Caki2 (cell line): Measurements from ENCODE around the gene KIF23. TPM values are rescaled to one million over a fixed set of nuclear protein-coding genes. Genes with fewer than 3 reads are reported as not detected.
A peak's percentile ranks its signal among the peaks of the same experiment; 100 is the strongest.

Source experiments
- DNase-seq: peaks from one replicate; pipeline ENCODE4 v3.0.0-alpha.2; 2015; ENCODE audit warnings: low read depth
- in situ Hi-C: cut with HindIII; loops from 2 replicates; pipeline ENCODE4 v1.10.0; 2016; ENCODE audit warnings: low sequenced_read_pairs, low pct_unique_long_range_greater_than_20kb, mixed read lengths
- total RNA-seq: library from RNA; depleted of rRNA; stranded (reverse); fragments of >200 nt; shearing (Covaris generic); gene quantifications from 2 replicates; pipeline ENCODE4 v1.2.3, GENCODE V29; 2014; ENCODE audit warnings: low replicate concordance

The KIF23 gene
- total RNA-seq, 1 experiment from 2014 or later = 25.1 TPM

DNA sequence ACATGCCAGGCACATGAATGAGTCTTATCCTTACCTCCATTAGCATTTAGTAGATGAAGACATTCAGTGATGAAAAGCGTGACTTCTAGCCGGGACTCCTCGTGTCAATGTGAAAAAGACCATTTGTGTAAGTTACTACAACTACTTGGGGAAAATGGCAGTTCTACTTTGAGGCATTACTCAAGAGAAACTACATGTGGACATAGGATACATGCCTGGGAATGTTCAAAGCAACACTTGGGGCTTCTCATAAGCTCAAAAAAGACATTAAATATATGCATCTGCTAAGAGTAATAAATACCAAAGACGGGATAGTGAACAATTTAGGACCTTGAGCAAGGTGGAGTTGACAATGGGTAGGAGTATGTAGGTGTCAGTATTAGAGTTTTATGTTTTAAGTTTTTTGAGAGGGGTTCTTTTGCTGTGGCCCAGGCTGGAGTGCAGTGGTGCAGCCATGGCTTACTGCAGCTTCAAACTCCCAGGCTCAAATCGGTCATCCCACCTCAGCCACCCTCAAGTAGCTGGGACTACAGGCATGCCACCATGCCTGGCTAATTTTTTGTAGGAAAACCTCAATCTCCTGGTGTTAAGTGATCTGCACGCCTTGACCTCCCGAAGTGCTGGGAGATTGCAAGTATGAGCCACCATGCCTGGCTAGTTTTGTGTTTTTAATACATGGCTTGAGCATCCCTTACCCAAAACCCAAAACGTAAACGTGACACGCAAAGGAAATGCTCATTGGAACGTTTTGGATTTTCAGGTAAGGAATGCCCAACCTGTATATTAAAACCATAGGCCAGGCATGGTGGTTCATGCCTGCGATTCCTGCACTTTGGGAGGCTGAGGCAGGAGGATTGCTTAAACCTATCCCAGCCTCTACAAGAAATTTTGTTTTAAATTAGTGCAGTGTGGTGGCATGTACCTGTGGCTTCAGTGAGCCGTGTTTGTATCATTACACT is 42.3 kb downstream of the KIF23 start:
- DNase-seq = no peak
- in situ Hi-C loops = no loop called here

DNA sequence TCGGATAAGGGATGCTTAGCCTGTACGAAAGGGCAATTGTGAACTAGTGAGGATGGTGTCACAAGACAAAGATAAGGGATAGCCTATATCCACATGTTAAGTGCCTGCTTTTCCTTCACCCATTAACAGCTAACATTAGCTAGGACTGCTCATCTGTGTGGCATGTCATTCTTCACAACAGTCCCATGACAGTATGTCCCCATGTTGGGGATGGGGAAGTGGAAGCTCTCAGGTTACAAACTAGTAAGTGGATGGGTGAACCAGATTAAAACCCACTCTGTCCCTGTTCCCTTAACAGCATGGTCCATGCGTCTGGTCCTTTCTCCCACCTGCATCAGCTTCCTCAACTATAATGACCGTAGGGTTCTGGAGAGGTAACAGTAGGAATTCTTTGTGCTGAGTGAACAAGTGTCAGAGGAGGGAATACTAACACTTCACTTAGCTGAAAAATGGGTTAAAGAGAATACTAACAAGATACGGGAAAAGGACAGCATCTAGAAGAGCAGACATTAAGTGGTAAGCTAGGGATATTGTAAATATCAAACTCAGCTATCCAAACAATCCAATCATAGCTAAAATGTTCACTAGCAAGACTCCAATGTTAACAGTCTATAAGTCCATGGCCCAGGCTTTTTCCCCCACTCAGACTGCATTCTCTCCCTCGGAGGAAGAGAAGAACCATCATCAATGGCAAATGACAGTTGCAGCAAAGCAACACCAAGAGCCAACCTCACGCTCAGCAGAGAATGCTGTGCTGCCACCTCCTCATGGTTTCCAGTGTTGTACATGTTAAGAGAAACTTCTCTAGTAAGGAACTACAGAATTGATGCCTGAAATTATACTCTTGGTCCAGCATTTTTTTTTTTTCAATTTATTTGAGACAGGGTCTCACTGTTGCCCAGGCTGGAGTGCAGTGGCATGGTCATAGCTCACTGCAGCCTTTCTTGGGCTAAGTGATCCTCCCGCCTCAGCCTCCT is 43.4 kb downstream of the KIF23 start:
- in situ Hi-C loops = no loop called here
- DNase-seq = no peak

DNA sequence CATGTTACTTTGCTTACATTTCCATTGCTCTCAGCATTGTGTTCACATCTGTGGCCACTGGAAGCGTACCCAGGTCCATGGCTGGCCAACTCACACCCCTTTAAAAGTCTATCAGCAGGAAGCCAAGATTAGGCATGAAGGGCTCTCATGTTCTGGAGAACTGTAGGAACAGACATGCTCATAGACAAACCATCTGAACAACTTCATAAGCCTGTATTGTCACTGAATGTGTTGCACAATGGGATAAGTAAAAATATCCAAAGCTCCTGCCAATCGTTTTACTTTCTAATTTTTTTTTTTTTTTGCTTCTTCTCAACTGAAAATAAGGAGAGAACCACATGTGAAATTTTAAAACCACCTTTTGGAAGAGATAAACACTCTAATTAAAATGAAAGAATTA is 44.9 kb downstream of the KIF23 start:
- in situ Hi-C loops = no loop called here
- DNase-seq = no peak

DNA sequence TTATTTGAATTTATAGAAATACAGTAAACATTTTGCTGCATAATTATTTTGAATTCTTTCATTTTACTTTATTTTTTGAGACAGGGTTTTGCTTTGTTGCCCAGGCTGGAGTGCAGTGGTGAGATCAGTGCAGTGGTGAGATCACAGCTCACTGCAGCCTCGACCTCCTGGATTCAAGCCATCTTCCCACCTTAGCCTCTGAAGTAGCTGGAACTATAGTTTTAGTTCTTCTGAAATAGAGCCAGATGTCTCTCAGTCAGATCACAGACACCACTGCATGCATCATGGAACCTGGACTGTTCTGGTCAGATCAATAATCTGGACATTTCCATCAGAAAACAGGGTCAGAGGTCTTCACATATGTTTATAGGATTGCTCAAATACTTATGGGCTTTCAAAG is 46.3 kb downstream of the KIF23 start:
- in situ Hi-C loops = no loop called here
- DNase-seq = no peak

GRCh38 chr15:69462030-69462492 is 47.9 kb downstream of the KIF23 start:
- in situ Hi-C loops = no loop called here
- DNase-seq = peak; percentile 58

- in situ Hi-C loops = no loop called here
- DNase-seq = peak; percentile 97
These were observed 48.5 kb downstream of the KIF23 start for GRCh38 chr15:69462493-69463181.

DNA sequence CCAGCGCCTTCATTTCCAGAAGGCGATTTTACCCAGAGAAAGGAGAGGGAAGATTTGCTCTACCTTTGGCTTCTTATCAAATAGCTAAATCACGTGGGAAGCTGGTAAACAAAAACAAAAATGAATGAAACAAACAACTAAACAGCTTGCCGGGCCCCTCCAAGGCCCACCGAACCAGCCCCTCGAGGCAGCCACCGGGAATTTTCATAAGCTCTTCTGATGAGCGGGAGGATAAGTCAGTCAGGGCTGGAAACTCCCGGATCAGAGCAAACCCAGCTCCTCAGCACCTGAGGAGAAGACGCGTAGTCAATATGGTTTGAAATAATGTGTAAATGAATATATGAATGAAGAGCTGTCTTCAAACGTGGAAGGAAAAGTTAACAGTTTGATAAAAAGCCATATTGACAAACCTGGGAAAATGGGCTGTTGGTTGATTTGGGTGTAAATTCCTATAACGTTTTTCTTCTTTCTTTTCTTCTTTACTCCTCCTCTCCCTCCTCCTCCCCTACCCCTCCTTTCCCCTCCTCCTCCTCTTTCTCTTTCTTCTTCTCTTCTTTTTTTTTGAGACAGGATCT is 49.1 kb downstream of the KIF23 start:
- no peak for DNase-seq
- in situ Hi-C loops = no loop called here

GRCh38 chr15:69465253-69465652 is 51.1 kb downstream of the KIF23 start:
- in situ Hi-C loops = no loop called here
- no peak for DNase-seq

DNA sequence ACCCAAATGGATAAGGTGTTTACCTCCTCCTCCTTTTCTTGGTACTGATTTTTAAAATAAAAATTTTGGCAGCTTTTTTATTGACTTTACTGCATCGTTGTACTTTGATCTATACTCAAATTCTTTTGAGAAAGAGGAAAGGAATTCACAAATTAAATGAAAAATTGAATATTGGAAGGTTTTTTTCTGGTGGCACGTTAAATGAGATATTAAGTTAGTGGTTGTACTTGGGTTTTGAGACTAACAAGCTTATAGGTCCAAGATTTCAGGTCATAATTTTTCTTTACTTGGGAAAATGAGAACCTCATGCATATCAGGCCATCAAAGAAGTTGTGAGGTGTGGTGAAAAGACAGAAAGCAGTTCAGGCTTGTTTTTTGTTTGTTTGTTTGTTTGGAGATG is 52.6 kb downstream of the KIF23 start:
- in situ Hi-C loops = no loop called here
- DNase-seq = no peak

DNA sequence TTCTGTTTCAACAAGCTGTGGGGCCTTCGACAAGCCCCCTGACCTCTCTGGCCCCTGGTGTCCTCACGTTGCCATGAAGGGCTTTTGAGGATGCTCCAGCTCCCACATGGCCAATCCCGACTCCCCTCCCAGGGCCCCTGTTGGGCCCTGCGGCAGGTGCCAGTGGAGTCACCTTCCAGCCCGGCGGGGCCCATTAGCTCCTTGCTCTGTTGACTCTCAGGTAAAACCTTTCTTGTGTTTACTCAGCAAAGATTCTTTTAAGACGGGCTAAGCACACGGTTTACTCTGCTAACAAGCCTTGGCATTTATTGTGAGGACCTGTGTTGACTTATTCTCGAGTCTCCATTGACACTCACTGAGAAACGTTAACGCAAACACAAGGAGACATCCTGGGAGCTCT is 53.5 kb downstream of the KIF23 start:
- in situ Hi-C loops = no loop called here
- no peak for DNase-seq

DNA sequence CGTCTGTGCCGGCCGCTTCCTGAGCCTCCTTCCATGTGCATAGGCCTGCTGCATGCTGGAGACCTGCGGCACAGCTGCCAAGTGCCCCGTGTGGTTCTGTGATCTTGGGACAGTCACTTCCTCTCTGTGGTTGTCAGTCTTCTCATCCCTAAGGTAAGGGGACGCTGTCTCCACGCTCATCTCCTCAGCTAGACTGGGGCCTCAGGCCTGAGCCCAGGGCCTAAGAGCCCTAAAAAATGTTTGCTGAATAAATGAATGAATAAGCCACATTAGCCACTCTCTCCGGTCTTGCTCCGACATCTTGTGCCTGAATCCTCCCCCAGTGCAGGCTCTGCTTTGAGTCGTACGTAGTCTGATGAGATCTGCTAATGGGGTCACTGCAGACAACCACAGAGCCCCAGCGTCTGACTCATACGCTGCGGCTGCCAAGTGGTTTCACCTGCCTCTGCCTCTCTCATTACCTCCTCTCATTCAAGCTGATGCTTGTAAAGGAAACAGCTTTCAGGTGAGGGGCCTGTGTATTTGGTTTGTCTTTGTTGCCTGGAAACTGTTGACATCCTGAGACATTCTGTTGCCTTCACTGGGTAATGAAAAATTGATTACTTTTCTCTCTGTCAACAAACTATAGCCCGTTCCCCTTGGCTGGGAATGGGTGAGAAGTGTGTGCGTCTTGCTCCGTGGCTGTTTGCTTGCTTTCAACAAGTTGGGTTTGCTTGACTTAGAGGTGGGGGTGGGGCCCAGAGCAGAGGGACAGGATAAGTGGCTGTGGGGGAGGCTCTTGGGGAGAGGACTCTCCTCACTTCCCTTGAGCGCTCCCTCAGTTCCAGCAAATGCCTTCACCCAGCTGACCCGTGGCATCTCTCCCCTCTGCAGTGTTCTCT is 54.3 kb downstream of the KIF23 start:
- DNase-seq = peak; percentile 95
- in situ Hi-C loops = no loop called here

- no peak for DNase-seq
- in situ Hi-C loops = no loop called here
These were observed 55.5 kb downstream of the KIF23 start for GRCh38 chr15:69469467-69470201.

DNA sequence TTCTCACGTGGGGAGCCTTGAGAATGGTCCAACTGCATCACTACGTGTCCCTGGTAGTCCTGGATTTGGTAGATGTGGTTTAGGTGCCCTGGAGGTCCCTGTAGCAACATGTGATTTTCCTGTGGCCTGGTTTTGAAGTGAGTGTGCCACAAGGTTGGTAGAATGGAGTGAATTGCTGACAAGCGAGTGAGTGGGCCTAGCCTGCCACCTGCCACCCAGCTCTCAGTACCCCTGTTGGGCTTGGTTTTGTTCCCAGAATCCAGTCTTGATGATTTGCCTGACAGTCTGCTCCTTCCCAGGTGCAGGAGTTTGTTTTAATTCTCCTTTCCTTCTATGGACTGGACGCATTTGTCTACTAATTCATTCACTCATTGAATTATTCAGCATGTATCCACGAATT is 57.9 kb downstream of the KIF23 start:
- in situ Hi-C loops = no loop called here

DNA sequence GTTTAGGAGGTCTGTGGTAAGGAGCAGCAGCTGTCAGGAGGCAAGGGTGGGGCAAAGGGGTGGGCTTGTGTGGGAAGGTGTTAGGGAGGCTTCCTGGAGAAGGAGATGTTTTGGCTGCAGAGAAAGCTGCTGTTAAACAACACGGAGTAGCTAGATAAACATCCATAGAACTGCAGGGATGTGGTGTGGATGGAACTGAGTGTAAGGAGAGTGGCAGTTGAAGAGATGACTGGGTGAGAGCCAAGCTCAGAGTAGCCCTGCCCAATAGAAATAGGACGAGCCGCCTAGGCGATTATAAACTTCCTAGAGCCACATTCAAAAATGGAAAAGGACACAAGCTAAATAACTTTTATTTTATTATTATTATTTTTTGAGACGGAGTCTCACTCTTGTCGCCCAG is 58.4 kb downstream of the KIF23 start:
- in situ Hi-C loops = no loop called here
- no peak for DNase-seq

More for the DNA sequence above, 57.9 kb downstream of the KIF23 start:
- no peak for DNase-seq

DNA sequence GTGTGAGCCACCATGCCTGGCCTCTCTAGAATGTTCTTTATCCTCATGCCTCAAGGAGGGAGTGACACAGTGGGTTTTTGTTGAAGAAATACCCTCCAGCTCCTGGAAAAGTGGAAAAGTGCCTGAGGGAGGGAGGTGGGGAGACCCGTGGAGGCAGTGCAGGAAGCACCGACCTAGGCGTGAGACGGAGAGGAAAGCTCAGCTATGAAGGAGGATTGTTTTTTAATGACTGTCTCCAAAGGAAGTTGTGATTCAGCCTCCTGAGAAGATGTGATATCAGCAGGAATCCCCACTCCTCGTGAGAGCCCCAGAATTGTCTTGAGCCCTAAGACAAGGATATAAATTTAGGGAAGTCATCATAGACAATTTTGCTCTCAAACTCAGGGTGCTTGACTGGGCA is 60.1 kb downstream of the KIF23 start:
- no peak for DNase-seq
- in situ Hi-C loops = no loop called here

GRCh38 chr15:69474846-69475455 is 60.8 kb downstream of the KIF23 start:
- DNase-seq = no peak
- in situ Hi-C loops = no loop called here
